ENCODE results near the gene RHNO1.
A peak's percentile ranks its signal among the peaks of the same experiment; 100 is the strongest.

DNA sequence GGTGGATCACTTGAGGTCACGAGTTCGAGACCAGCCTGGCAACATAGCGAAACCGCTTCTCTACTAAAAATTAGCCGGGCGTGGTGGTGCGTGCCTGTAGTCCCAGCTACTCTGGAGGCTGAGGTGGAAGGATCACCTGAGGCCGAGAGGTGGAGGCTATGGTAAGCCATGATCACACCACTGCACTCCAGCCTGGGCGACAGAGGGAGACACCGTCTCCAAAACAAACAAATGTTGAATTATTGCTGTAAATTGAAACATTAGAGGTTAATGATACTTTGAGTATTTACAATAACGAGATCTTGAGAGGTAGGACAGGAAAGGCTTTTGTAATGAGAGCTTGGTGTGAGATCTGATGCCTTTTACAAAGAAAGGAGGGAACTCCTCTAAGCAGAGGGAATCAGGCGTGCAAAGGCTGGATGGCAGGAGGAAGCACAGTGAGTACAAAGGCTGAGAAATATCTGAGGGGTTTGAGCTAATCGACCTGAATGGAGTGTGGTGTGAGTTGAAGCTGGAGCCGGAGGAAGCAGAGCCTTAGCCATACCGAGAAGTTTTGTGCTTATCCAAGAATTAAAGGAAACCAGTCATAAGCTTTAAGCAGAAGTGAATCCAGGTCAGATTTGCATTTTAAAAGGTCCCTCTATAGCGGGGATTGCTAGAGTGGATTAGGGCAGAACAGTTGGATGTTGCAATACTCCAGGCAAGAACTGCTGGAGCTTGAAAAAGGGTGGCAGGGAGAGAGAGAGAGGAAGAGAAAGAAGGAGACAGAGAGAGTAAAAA is 1.1 kb downstream of the RHNO1 start:
- TF ChIP-seq CHD1 (IDR thresholded peaks at IDR 0.05; ENCODE audit: low read depth, low read length): no peak
- TF ChIP-seq, protein P1, sequence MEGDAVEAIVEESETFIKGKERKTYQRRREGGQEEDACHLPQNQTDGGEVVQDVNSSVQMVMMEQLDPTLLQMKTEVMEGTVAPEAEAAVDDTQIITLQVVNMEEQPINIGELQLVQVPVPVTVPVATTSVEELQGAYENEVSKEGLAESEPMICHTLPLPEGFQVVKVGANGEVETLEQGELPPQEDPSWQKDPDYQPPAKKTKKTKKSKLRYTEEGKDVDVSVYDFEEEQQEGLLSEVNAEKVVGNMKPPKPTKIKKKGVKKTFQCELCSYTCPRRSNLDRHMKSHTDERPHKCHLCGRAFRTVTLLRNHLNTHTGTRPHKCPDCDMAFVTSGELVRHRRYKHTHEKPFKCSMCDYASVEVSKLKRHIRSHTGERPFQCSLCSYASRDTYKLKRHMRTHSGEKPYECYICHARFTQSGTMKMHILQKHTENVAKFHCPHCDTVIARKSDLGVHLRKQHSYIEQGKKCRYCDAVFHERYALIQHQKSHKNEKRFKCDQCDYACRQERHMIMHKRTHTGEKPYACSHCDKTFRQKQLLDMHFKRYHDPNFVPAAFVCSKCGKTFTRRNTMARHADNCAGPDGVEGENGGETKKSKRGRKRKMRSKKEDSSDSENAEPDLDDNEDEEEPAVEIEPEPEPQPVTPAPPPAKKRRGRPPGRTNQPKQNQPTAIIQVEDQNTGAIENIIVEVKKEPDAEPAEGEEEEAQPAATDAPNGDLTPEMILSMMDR (conservative IDR thresholded peaks at IDR 0.05; ENCODE audit: low read depth, low read length): no peak
- peak; percentile 93 for TF ChIP-seq CEBPB (IDR thresholded peaks at IDR 0.05; ENCODE audit: low read depth, low read length)
- TF ChIP-seq RAD21 (IDR thresholded peaks at IDR 0.05; ENCODE audit: low read length): no peak

All from IMR-90 (cell line).